Transverse colon (tissue), 4 donors: Measurements from ENCODE around the gene GPR26. TPM values are rescaled to one million over a fixed set of nuclear protein-coding genes. Genes with fewer than 3 reads are reported as not detected.

Experiments used
- DNase-seq: peaks from one replicate; pipeline ENCODE4 v3.0.0-alpha.2; 2019
- H3K27ac ChIP-seq, 4 donors: fragments of 200-600 bp; sonication (generic); 2 replicates each; pipeline ENCODE4 v1.5.1; 2016 to 2018; ENCODE audit warnings: inconsistent platforms in 4 of 4
- H3K27me3 ChIP-seq: fragments of 200-600 bp; sonication (generic); 2 replicates; pipeline ENCODE4 v1.5.1; 2017; ENCODE audit warnings: inconsistent platforms
- H3K36me3 ChIP-seq, 4 donors: fragments of 200-600 bp; sonication (generic); 2 replicates each; pipeline ENCODE4 v1.5.1; 2017 to 2019; ENCODE audit warnings: inconsistent platforms in 4 of 4
- H3K4me1 ChIP-seq, 4 donors: fragments of 200-600 bp; sonication (generic); 2 replicates each; pipeline ENCODE4 v1.5.1; 2017 to 2020; ENCODE audit warnings: inconsistent platforms in 4 of 4
- H3K4me3 ChIP-seq, 4 donors: fragments of 200-600 bp; sonication (generic); 1 replicate in 1 of 4; 2 replicates in 3 of 4; pipeline versions ENCODE4 v1.5.1 to v1.6.1; 2017 to 2019; ENCODE audit warnings: inconsistent platforms in 4 of 4
- H3K9me3 ChIP-seq, 2 donors: fragments of 200-600 bp; sonication (generic); 2 replicates each; pipeline ENCODE4 v1.5.1; 2017 to 2019; ENCODE audit warnings: inconsistent platforms in 2 of 2
- EP300 ChIP-seq: sonication (generic); formaldehyde crosslinking; IDR thresholded peaks from one replicate; pipeline ENCODE4 v1.6.1; 2017; ENCODE audit warnings: antibody characterized with exemption, low read depth
- POLR2A ChIP-seq: fragments of 450-650 bp; IDR thresholded peaks from one replicate; pipeline ENCODE4 v1.6.1; 2016; ENCODE audit warnings: antibody characterized with exemption, mild to moderate bottlenecking, moderate library complexity
- POLR2AphosphoS5 ChIP-seq, 3 donors: sonication (generic); formaldehyde crosslinking; IDR thresholded peaks; one replicate each; pipeline ENCODE4 v1.6.1; 2016; ENCODE audit warnings: antibody characterized with exemption in 3 of 3
- WGBS, 2 donors: methylation state at CpG; one replicate each; pipeline ENCODE4 v1.1.5; 2018; ENCODE audit warnings: low coverage in 1 of 2; 5-methylcytosine and 5-hydroxymethylcytosine counted together
- in situ Hi-C, 4 donors: fragments of 200-750 bp; cut with MboI; loops; one replicate each; pipeline versions ENCODE4 v1.15.0 to v1.15.1; 2017; ENCODE audit warnings: low sequenced_read_pairs in 3 of 4, low pct_ligation_motif_present in 1 of 4, low pct_unique_long_range_greater_than_20kb in 1 of 4
- intact Hi-C: fragments of 100-400 bp; cut with DNase I; formaldehyde crosslinking; loops from one replicate; pipeline ENCODE4 v1.15.1; 2023; ENCODE audit warnings: low total_unique reads
- total RNA-seq, 4 donors: library from RNA; depleted of rRNA; stranded (reverse); fragments of >200 nt; gene quantifications; one replicate each; pipeline ENCODE4 v1.1.0, GENCODE V29; 2016
- TF ChIP-seq, protein P1 (sequence below), 5 experiments: fragments of 200-600 bp in 3 of 5; fragments of 450-650 bp in 2 of 5; sonication (generic) in 3 of 5; IDR thresholded peaks; 1 replicate in 2 of 5; 2 replicates in 3 of 5; pipeline ENCODE4 v1.5.1; 2016 to 2017; ENCODE audit warnings: antibody characterized with exemption in 5 of 5, inconsistent platforms in 3 of 5, mild to moderate bottlenecking in 2 of 5, moderate library complexity in 1 of 5

The GPR26 gene
- total RNA-seq, 4 donors from 2014 or later: not detected

GRCh38 chr10:123677556-123677955 lies 11.4 kb downstream of the GPR26 start:
- no peaks in the 10 kb centered on the region for H3K9me3 ChIP-seq
- H3K27ac ChIP-seq: no peak overlapping the region
- WGBS, 2 donors: 60 to 78% methylated on average over 1 to 6 of the region's 6 CpGs
- H3K4me3 ChIP-seq: no peak overlapping the region
- in situ Hi-C loops: no loop called here
- no peaks in the 10 kb centered on the region for H3K27me3 ChIP-seq
- intact Hi-C loops: no loop called here
- TF ChIP-seq, protein P1, sequence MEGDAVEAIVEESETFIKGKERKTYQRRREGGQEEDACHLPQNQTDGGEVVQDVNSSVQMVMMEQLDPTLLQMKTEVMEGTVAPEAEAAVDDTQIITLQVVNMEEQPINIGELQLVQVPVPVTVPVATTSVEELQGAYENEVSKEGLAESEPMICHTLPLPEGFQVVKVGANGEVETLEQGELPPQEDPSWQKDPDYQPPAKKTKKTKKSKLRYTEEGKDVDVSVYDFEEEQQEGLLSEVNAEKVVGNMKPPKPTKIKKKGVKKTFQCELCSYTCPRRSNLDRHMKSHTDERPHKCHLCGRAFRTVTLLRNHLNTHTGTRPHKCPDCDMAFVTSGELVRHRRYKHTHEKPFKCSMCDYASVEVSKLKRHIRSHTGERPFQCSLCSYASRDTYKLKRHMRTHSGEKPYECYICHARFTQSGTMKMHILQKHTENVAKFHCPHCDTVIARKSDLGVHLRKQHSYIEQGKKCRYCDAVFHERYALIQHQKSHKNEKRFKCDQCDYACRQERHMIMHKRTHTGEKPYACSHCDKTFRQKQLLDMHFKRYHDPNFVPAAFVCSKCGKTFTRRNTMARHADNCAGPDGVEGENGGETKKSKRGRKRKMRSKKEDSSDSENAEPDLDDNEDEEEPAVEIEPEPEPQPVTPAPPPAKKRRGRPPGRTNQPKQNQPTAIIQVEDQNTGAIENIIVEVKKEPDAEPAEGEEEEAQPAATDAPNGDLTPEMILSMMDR (IDR thresholded peaks at IDR 0.05): no peak
- TF ChIP-seq POLR2AphosphoS5 (IDR thresholded peaks at IDR 0.05): no peak
- no peak for TF ChIP-seq POLR2A
- TF ChIP-seq EP300: no peak
- no peak for DNase-seq
- H3K4me1 ChIP-seq: no peaks in the 10 kb centered on the region
- H3K36me3 ChIP-seq: no peaks in the 10 kb centered on the region

DNA sequence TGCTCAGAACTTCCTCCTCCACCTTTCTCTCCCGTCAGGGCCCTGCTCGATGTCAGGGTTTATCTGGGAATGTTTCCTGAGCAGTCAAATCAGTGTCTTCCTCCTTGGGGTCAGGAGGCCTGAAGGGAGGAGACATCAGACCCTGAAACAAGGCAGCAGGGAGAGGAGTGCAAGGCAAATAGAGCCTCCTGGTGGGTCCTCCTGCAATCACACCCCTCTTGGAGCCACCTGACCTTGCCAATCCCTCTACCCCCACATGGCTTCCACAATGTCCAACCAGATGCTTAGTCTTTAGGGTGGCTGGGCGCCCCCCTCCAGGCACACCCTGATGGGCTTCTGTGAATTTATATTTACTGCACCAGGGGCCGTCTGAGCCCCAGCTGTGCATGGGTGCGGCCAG lies 12.2 kb downstream of the GPR26 start:
- WGBS, 2 donors: 56% methylated on average over 4 of the region's 5 CpGs; no CpG with 5 or more reads in 1 of the 2 donors
- TF ChIP-seq EP300 (no peak), POLR2AphosphoS5 (IDR thresholded peaks at IDR 0.05) (no peak)
- TF ChIP-seq, protein P1 (IDR thresholded peaks at IDR 0.05): no peak
- in situ Hi-C loops: no loop called here
- intact Hi-C loops: no loop called here
- Histone ChIP-seq H3K27me3 (no peaks in the 10 kb centered on the region), H3K36me3 (no peaks in the 10 kb centered on the region), H3K27ac (no peak overlapping the region), H3K9me3 (no peaks in the 10 kb centered on the region), H3K4me3 (no peak overlapping the region), H3K4me1 (no peaks in the 10 kb centered on the region)
- no peak for DNase-seq

DNA sequence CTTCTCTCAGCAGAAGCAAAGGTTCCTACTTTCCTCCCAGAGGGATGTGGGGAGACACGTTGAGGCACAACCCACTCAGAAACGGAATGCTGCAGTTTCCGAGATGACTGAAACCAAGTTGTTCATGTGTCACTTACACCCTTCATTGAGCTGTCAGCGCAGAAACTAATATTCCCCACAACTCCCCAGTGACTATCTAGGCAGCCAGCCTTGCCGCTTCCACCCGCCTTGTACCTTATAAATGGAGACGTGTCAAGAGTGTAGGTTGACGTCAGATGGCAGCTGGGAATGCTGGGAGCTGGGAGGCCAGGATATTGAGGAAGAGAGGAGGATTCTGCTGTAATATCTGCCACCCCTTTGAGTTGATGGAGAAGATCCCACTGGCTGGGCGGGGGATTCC lies 15.1 kb downstream of the GPR26 start:
- H3K4me3 ChIP-seq: no peak overlapping the region
- DNase-seq: no peak
- no peaks in the 10 kb centered on the region for H3K9me3 ChIP-seq
- H3K4me1 ChIP-seq: no peaks in the 10 kb centered on the region
- no peaks in the 10 kb centered on the region for H3K27me3 ChIP-seq
- WGBS, 2 donors: 68% methylated on average over 9 of the region's 9 CpGs; no CpG with 5 or more reads in 1 of the 2 donors
- H3K27ac ChIP-seq: no peak overlapping the region
- intact Hi-C loops: no loop called here
- no peaks in the 10 kb centered on the region for H3K36me3 ChIP-seq
- TF ChIP-seq POLR2AphosphoS5 (IDR thresholded peaks at IDR 0.05) (no peak), EP300 (no peak), POLR2A (no peak)
- TF ChIP-seq, protein P1 (IDR thresholded peaks at IDR 0.05): no peak
- in situ Hi-C loops: no loop called here

GRCh38 chr10:123682477-123682876 lies 16.3 kb downstream of the GPR26 start:
- in situ Hi-C loops (no loop called here), intact Hi-C loops (no loop called here)
- H3K4me3 ChIP-seq: no peak overlapping the region
- H3K27ac ChIP-seq: no peak overlapping the region
- DNase-seq: no peak
- 96 to 100% methylated on average over 2 of the region's 2 CpGs for WGBS, 2 donors
- no peak for TF ChIP-seq POLR2AphosphoS5 (IDR thresholded peaks at IDR 0.05)
- TF ChIP-seq EP300: no peak
- no peak for TF ChIP-seq POLR2A
- TF ChIP-seq, protein P1 (IDR thresholded peaks at IDR 0.05): no peak
- H3K27me3 ChIP-seq: no peaks in the 10 kb centered on the region
- H3K36me3 ChIP-seq: no peaks in the 10 kb centered on the region
- H3K4me1 ChIP-seq: no peaks in the 10 kb centered on the region
- no peaks in the 10 kb centered on the region for H3K9me3 ChIP-seq
